Head of caudate nucleus (tissue), 42 donors: ENCODE measurements around the gene TEKT1.
"Not testable (repeated sequence)": the region's sequence is repeated elsewhere in the genome, so short reads cannot be mapped to it uniquely, and the experiment has no call there.

Source experiments
- DNase-seq, 42 donors: peaks; one replicate each; pipeline versions ENCODE4 v3.0.0 to v3.0.0-alpha.2; 2020 to 2021; ENCODE audit warnings: mixed read lengths in 7 of 42
- intact Hi-C: fragments of 100-400 bp; cut with DNase I; formaldehyde crosslinking; loops from one replicate; pipeline ENCODE4 v1.15.0; 2022

TEKT1 gene

GRCh38 chr17:6831661-6832263 is at the start of gene TEKT1:
Gene TEKT1, minus strand, starts transcription at chr17:6831729. Its CDS starts 1,353 bp downstream, at chr17:6830376.
- DNase-seq, result peak; percentile 53 to 88 (median 74)
- intact Hi-C loops, result no loop called here

DNA sequence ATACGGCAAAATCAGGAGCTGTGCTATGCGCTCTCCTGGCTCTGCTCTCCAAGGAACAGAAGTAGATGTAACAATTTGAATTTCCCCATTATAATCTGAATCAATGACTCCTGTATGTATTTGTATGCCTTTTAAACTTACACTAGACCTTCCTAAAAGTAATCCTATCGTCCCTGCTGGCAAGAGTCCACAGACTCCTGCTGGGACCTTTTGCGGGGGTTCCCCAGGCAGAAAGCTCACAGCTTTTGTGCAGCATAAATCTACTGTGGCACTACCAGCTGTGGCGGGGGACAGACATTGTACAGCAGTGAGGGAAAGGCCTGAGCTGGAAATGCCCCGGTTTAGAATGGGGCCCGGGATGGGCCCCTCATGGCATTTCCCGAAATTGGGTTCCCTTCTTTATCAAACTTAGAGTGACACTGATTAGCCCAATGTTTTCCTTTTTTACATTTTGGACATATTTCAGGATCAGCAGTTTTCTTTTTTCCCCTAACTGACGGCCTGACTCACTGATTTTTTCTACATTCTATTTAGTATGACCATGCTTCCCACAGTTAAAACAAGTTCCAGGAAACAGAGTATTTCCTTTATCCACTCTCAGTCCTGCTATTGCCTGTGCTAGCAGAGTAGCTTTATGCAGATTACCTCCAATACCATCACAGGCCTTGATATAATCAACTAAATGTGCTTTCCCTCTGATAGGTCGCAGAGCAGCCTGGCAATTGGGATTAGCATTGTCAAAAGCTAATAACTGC is 47.9 kb upstream of the TEKT1 start:
- DNase-seq, intact Hi-C loops: not testable (repeated sequence)

DNA sequence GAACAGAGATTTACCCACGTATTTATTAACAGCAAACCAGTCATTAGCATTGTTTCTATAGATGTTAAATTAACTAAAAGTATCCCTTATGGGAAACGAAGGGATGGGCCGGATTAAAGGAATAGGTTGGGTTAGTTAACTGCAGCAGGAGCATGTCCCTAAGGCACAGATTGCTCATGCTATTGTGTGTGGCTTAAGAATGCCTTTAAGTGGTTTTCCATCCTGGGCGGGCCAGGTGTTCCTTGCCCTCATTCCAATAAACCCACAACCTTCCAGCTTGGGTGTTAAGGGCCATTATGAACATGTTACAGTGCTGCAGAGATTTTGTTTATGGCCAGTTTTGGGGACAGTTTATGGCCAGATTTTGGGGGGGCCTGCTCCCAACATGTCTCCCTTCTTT is 43.7 kb upstream of the TEKT1 start:
- intact Hi-C loops, result not testable (repeated sequence)

DNA sequence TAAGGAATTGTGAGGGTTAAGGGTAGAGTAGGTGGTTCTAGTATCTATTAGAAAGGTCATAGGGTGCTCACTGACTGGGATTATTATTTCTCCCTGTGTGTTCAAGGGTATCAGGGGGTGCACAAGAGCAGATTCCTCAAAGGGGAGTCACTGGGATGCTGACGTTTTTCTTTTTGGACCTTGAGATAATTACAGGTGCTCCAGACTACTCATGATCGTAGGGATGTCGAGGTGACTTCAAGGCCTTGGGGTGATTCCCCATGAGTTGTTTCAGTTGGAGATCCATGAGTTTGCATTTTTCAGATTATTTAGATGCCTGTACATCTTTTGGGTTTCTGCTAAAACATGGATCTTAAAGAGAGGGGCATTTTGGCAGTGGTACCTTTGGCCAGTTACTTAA is 41.4 kb upstream of the TEKT1 start:
- DNase-seq, result no peak
- intact Hi-C loops, result no loop called here

More for the DNA sequence above, 43.7 kb upstream of the TEKT1 start:
- not testable (repeated sequence) for DNase-seq

DNA sequence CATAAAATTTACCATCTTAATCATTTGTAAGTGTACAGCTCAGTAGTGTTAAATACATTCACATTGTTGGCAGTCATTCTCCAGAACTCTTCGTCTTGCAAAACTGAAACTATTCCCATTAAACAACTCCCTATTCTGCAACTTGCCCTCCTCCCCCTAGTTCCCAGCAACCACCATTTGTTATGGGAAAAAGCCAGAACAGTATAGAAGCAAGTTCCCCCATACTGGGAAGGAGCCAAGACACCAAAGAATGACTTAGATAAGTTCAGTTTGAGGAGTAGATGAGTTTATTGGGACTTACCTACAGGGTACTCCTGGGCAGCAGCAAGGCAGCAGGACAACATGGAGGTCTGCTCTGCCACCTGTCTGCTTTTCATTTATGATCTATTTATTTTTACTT is 39.3 kb upstream of the TEKT1 start:
- intact Hi-C loops, result no loop called here
- DNase-seq, result no peak

GRCh38 chr17:6868582-6868981 is 37.1 kb upstream of the TEKT1 start:
- no peak for DNase-seq
- intact Hi-C loops, result no loop called here

DNA sequence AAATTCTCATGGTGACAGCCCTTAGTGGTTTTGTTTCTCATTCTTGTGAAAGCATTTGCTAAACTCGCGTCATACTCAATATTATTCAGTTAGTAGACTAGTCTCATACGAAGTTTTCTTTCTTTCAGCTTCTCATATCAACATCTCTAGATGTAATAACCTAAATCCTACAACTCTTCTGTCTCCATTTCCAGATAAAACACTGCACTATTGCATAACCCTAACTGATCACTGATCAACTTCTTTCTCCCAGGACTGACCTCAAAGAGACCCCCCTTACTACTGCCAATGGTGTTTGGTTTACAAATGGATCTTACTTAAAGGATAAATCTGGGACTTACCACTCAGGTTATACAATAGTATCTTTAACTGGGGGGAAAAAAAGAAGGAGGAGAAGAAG is 36.3 kb upstream of the TEKT1 start:
- intact Hi-C loops, result no loop called here
- DNase-seq, result no peak

GRCh38 chr17:6862825-6863224 is 31.3 kb upstream of the TEKT1 start:
- intact Hi-C loops, result no loop called here
- peak in 36 of 42 donors; percentile 8 to 79 (median 38) for DNase-seq

GRCh38 chr17:6862122-6862521 is 30.6 kb upstream of the TEKT1 start:
- DNase-seq, result no peak
- intact Hi-C loops, result no loop called here

DNA sequence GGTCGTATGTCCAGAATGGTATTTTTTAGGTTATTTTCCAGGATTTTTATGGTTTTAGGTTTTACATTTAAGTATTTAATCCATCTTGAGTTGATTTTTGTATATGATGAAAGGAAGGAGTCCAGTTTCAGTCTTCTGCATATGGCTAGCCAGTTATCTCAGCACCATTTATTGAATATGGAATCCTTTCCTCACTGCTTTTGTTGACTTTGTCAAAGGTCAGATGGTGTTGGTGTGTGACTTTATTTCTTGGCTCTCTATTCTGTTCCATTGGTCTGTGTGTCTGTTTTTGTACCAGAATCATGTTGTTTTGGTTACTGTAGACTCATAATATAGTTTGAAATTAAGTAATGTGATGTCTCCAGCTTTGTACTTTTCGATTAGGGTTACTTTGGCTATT is 26.4 kb upstream of the TEKT1 start:
- intact Hi-C loops, result no loop called here

DNA sequence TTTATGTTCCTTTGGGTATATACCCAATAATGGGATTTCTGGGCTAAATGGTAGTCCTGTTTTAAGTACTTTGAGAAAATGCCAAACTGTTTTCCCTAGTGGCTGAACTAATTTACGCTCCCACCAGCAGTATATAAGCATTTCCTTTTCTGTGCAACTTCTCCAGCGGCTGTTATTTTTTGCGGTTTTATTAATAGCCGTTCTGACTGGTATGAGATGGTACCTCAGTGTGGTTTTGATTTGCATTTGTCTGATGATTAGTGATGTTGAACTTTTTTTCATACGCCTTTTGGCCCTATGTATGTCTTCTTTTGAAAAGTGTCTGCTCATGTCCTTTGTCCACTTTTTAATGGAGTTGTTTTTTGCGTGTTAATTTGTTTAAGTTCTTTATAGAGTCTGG is 25.8 kb upstream of the TEKT1 start:
- intact Hi-C loops, result no loop called here
- DNase-seq, result no peak

More for the DNA sequence above, 26.4 kb upstream of the TEKT1 start:
- DNase-seq, result no peak

DNA sequence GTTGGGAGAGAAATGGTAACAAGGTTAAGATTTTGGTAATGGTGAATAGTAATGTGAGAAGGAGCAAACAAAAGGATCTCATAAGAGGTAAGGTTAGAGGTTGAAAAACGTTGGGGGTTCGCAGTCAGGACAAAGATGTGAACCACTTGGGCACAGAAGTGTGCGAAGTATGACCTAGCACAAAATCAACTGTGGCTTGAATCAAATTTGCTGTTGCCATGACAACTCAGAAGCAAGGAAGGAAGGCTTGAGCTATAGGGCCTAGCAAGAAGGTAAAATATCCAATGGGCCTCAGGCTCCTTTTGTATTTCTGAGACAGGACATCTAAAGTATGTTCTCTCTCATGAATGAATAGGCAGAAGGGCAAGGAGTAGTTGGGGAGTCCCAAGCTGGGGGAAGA is 24.5 kb upstream of the TEKT1 start:
- intact Hi-C loops, result no loop called here
- DNase-seq, result no peak

- DNase-seq, result peak in 34 of 42 donors; percentile 14 to 77 (median 38)
- intact Hi-C loops, result no loop called here
Observed at GRCh38 chr17:6853764-6854442, 22.4 kb upstream of the TEKT1 start.

DNA sequence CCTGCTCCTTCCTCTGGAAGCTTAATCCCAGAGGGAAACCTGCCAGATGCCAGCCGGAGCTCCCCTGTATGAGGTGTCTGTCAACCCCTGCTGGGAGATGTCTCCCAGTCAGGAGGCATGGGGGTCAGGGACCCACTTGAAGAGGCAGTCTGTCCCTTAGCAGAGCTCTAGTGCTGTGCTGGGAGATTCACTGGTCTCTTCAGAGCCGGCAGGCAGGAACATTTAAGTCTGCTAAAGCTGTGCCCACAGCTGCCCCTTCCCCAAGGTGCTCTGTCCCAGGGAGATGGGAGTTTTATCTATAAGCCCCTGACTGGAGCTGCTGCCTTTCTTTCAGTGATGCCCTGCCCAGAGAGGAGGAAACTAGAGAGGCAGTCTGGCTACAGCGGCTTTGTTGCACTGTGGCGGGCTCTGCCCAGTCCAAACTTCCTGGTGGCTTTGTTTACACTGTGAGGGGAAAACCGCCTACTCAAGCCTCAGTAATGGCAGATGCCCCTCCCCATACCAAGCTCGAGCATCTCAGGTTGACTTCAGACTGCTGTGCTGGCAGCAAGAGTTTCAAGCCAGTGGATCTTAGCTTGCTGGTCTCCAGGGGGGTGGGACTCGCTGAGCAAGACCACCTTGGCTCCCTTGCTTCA is 17.1 kb upstream of the TEKT1 start:
- not testable (repeated sequence) for DNase-seq
- intact Hi-C loops, result loop anchor here (10.0 kb wide), 1 partner anchor 156 kb away; no protein-coding TSS in a partner anchor

DNA sequence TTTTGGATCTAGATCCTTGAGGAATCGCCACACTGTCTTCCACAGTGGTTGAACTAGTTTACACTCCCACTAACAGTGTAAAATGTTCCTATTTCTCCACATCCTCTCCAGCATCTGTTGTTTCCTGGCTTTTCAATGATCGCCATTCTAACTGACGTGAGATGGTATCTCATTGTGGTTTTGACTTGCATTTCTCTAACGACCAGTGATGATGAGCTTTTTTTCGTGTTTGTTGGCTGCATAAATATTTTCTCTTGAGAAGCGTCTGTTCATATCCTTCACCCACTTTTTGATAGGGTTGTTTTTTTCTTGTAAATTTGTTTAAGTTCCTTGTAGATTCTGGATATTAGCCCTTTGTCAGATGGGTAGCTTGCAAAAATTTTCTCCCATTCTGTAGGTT is 14.6 kb upstream of the TEKT1 start:
- intact Hi-C loops, result loop anchor here (10.0 kb wide), 1 partner anchor 159 kb away; no protein-coding TSS in a partner anchor

DNA sequence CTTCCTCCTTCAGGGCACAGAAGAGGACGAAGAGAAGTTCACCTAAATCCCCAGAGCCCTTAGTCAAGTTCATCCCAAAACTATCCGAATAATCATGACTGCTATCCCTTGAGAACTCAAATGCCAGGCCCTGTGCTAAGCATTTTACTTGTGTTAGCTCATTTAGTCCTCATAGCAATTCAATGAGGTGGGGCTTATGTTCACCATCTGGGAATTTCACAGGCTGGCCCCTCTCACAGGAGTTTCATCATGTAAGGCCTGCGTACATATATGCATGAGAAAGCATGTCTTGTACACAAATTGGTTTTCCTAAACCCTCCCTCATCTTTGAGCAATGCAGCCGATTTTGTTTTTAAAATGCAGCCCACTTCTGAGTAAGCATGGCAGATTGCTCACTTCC is 12.9 kb upstream of the TEKT1 start:
- DNase-seq, result not testable (repeated sequence)
- intact Hi-C loops, result loop anchor here (10.0 kb wide), 1 partner anchor 160 kb away; no protein-coding TSS in a partner anchor

More for the DNA sequence above, 14.6 kb upstream of the TEKT1 start:
- DNase-seq, result not testable (repeated sequence)

DNA sequence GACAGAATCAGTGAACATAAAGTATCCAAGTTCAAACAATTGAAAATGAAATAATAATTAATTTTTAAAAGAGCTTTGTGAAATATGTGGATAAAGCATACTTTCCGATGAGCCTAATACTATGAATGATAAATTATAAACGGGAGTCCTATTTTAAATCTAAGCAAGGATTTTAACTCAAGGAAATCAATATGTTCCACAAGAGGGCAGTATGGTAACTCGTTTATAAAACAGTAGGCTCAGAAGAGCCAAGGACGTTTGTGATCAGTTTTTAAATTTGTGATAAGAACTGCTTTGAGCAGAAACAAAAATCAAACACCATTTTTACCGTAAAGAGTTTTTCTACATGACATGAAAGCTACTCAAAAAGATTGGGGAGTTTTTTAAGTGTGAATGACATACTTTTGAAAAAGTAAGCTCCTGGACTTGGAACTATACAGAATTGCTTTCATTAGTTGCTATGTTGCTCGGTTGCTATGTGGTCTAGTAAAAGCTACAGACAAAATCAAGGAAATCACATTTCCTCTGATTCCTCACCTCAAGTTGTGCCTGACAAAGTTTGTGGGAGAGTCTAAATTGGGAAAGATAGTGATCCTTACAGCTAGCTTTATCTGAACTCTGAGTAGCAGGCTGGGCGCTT is 11.8 kb upstream of the TEKT1 start:
- no peak for DNase-seq
- intact Hi-C loops, result loop anchor here (10.0 kb wide), 1 partner anchor 161 kb away; no protein-coding TSS in a partner anchor

GRCh38 chr17:6841769-6842168 is 10.2 kb upstream of the TEKT1 start:
- intact Hi-C loops, result loop anchor here (10.0 kb wide), 1 partner anchor 163 kb away; no protein-coding TSS in a partner anchor

More at GRCh38 chr17:6841769-6842168, 10.2 kb upstream of the TEKT1 start:
- DNase-seq, result not testable (repeated sequence)
